Subcutaneous adipose tissue (tissue), 4 donors: ENCODE results near the gene PACRG. TPM values are rescaled to one million over a fixed set of nuclear protein-coding genes. Genes with fewer than 3 reads are reported as not detected.

Experiments used
- CTCF ChIP-seq: fragments of 450-650 bp; IDR thresholded peaks from one replicate; pipeline ENCODE4 v1.5.1; 2016; ENCODE audit warnings: low read depth, mild to moderate bottlenecking, control low read depth, antibody characterized with exemption, moderate library complexity
- total RNA-seq, 4 donors: library from RNA; depleted of rRNA; stranded (reverse); fragments of >200 nt; gene quantifications; one replicate each; pipeline ENCODE4 v1.1.0, GENCODE V29; 2016

The PACRG gene
- total RNA-seq, 4 donors from 2014 or later: 0.34 TPM; not detected in 3

DNA sequence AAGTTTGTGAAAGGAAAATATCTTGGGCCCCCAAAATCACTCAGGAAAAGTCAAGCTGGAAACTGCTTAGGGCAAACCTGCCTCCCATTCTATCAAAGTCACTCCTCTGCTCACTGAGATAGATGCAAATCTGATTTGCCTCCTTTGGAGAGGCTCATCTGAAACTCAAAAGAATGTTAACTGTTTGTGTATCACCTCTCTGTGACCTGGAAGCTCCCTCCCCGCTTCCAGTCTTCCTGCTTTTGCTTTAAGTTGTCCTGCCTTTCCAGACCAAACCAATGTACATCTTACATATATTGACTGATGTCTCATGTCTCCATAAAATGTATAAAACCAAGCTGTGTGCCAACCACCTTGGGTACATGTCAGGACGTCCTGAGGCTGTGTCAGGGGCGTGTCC lies 355.4 kb downstream of the PACRG start:
- TF ChIP-seq CTCF: no peak

- TF ChIP-seq CTCF: no peak
Measured at GRCh38 chr6:163085426-163085825, 357.7 kb downstream of the PACRG start.

DNA sequence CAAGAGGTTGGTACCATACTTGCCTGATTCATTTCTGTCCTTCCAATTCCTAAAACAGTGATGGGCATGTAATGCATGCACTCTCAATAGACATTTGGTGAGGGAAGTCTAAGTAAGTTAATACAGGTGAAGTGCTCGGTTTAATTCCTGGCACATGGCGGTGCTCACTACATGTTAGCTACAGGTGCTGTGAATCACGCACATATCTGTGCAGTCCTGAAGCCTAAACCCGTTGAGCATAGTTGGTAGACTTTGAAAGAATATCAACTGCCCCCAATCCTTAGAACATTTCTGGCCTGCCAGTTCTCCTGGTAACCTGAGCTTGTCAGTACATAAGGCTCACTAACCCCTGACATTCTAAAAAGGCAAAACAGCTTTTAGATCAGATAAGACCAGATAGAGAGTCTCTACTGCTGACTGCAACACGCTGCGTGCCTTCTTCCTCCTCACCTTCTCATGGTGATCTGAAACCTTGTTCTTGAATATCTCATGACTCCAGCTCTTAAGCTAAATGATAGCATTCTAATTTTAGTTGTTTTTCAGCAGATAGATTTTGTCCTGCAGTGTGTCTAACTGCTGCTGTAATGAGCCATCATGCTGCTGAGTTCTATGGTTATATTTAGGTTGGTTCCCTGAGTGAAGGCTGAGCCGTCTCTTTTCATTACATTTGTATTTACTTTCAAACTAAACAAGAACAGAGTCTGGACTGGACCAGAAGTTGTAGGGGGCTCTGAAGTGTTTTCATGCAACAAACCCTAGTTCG lies 358.3 kb downstream of the PACRG start:
- TF ChIP-seq CTCF: no peak

GRCh38 chr6:163086624-163086920 lies 358.8 kb downstream of the PACRG start:
- TF ChIP-seq CTCF: no peak

GRCh38 chr6:163087981-163088380 lies 360.2 kb downstream of the PACRG start:
- no peak for TF ChIP-seq CTCF

DNA sequence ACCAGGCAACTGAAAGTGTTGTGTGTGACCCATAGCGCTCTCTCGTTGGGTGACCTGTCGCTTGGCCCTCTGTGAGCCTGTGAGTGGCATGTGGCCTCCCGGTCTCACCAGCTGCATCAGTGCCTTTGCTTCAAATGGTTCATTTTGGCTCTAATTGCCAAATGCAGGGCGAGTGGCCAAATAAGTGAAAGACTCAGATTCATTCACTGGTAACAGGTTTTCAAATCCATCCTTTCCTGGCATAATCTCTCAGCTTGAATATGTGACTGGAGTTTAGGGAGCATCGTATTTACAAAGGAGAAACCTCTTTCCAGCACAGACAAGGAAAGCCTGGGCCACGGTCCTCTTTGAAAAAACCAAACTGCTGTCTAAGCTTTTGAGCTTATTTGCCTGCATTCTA lies 365.1 kb downstream of the PACRG start:
- TF ChIP-seq CTCF: no peak

DNA sequence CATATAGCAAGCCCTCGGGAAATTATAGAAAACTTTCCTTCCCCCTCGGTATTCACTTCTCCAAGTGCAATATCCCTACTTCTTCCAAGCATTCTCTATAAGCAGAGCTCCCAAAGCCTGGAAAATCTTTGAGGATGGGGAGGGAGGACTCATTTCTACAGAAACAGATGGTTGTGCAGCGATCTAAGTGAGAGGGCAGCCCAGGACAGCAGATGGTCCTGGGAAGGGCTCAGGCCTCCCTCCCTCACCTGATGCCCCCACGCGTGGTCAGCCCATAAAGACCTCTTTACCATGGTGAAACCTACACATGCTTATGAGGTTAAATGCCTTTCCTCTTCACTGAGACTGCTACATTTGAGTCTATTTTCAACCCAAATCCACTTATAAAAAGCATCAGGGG lies 367.1 kb downstream of the PACRG start:
- TF ChIP-seq CTCF: no peak
